Cardiac fibroblast (primary cell): ENCODE results near the gene KCP.

Experiments used
- DNase-seq, 2 donors: peaks; one replicate each; pipeline versions ENCODE4 v3.0.0 to v3.0.0-alpha.2; 2010; ENCODE audit warnings: low read depth in 2 of 2
- H3K4me3 ChIP-seq, 2 donors: replicated peaks in 1 of 2; 1 replicate in 1 of 2; 2 replicates in 1 of 2; pipeline ENCODE4 v1.5.1; 2011; ENCODE audit warnings: low read depth in 2 of 2, low read length in 2 of 2, mild to moderate bottlenecking in 2 of 2, moderate library complexity in 1 of 2
- CTCF ChIP-seq: IDR thresholded peaks from one replicate; pipeline ENCODE4 v1.5.1; 2011; ENCODE audit warnings: low read depth, mild to moderate bottlenecking, low read length, inconsistent platforms

The KCP gene

GRCh38 chr7:128865996-128866877, 44.3 kb downstream of the KCP start:
- DNase-seq: no peak
- TF ChIP-seq CTCF: no peak
- H3K4me3 ChIP-seq: no peak overlapping the region

GRCh38 chr7:128865303-128865702, 45.2 kb downstream of the KCP start:
- no peak for DNase-seq

GRCh38 chr7:128863433-128863989, 47.0 kb downstream of the KCP start:
- peak overlapping the region; percentile 95 to 97 for H3K4me3 ChIP-seq
- DNase-seq: peak; percentile 76 to 80
- TF ChIP-seq CTCF: peak; percentile 58

More at GRCh38 chr7:128865303-128865702, 45.2 kb downstream of the KCP start:
- TF ChIP-seq CTCF: no peak
- no peak overlapping the region for H3K4me3 ChIP-seq

DNA sequence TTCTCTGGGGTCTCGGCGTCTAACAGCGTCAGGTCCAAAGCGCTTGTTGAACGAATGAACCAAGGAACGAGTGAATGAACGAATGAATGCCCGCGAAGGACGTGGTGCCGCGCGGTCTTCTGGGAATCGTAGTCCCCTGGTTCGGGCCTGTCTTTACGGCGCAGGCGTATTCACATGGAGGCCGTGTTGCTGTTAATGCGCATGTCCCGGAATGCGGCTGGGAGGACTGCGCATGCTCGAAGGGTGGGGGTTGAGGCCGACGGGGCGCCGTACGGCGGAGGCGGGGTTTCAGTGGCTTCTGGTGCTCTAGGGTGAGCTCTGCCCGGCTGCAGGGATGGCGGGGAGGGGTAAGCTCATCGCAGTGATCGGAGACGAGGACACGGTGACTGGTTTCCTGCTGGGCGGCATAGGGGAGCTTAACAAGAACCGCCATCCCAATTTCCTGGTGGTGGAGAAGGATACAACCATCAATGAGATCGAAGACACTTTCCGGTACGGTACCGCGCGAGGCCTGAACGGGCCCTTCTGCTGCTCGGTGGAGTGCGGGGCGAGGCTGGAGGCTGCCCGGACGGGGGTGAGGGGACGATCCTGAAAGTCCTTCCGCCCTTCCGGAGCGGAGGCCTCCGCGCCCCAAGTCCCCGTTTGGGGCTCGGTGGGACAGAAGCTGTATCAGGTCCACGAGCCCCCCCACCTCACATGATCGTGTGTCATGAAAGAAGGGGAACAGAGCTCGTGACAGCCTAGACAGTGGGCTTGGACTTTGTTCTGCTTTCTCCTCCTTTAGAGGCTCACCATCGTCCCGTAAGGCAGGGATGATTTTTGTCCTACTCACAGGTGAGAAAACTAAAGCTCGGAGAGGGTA, 47.7 kb downstream of the KCP start, which contains the start of gene ATP6V1F:
Gene ATP6V1F (plus strand): TSS at position 286 of the 862 bp plus-strand sequence. CDS start 49 bp downstream, at position 335.
- peak; percentile 98 for DNase-seq
- TF ChIP-seq CTCF: no peak
- peak within 1 kb of the TSS; percentile 95 to 97 for H3K4me3 ChIP-seq

GRCh38 chr7:128861957-128862570, 48.4 kb downstream of the KCP start:
- H3K4me3 ChIP-seq: peak overlapping the region; percentile 13 to 97
- no peak for DNase-seq
- no peak for TF ChIP-seq CTCF
